ENCODE measurements around the gene OSTM1.
"Not testable (repeated sequence)": the region's sequence is repeated elsewhere in the genome, so short reads cannot be mapped to it uniquely, and the experiment has no call there.

OSTM1 gene

GRCh38 chr6:108013787-108014439, 60.6 kb downstream of the OSTM1 start:
- DNase-seq (ENCODE audit: low read depth): no peak
- TF ChIP-seq CTCF (IDR thresholded peaks at IDR 0.05; ENCODE audit: low read depth, low read length, missing control alignments): no peak
- no peak overlapping the region for H3K4me3 ChIP-seq (ENCODE audit: low read depth, low read length)
- in situ Hi-C loops (cut with HindIII; ENCODE audit: low sequenced_read_pairs): no loop called here

GRCh38 chr6:108009894-108010293, 64.6 kb downstream of the OSTM1 start:
- in situ Hi-C loops (cut with HindIII; ENCODE audit: low sequenced_read_pairs): no loop called here
- TF ChIP-seq CTCF (IDR thresholded peaks at IDR 0.05; ENCODE audit: low read depth, low read length, missing control alignments): no peak
- no peak overlapping the region for H3K4me3 ChIP-seq (ENCODE audit: low read depth, low read length)
- DNase-seq (ENCODE audit: low read depth): no peak

- DNase-seq (ENCODE audit: low read depth); in situ Hi-C loops (cut with HindIII; ENCODE audit: low sequenced_read_pairs); H3K4me3 ChIP-seq (ENCODE audit: low read depth, low read length): not testable (repeated sequence)
These were observed 65.3 kb downstream of the OSTM1 start for GRCh38 chr6:108009258-108009657.

- no peak overlapping the region for H3K4me3 ChIP-seq (ENCODE audit: low read depth, low read length)
- DNase-seq (ENCODE audit: low read depth): no peak
- in situ Hi-C loops (cut with HindIII; ENCODE audit: low sequenced_read_pairs): no loop called here
- TF ChIP-seq CTCF (IDR thresholded peaks at IDR 0.05; ENCODE audit: low read depth, low read length, missing control alignments): no peak
These were observed 66.2 kb downstream of the OSTM1 start for GRCh38 chr6:108008363-108008762.

- in situ Hi-C loops (cut with HindIII; ENCODE audit: low sequenced_read_pairs): no loop called here
- no peak for TF ChIP-seq CTCF (IDR thresholded peaks at IDR 0.05; ENCODE audit: low read depth, low read length, missing control alignments)
- no peak overlapping the region for H3K4me3 ChIP-seq (ENCODE audit: low read depth, low read length)
- DNase-seq (ENCODE audit: low read depth): no peak
These were observed 68.6 kb downstream of the OSTM1 start for GRCh38 chr6:108005961-108006360.

- H3K4me3 ChIP-seq (ENCODE audit: low read depth, low read length): no peak overlapping the region
- DNase-seq (ENCODE audit: low read depth): no peak
- in situ Hi-C loops (cut with HindIII; ENCODE audit: low sequenced_read_pairs): no loop called here
- TF ChIP-seq CTCF (IDR thresholded peaks at IDR 0.05; ENCODE audit: low read depth, low read length, missing control alignments): no peak
These were observed 69.7 kb downstream of the OSTM1 start for GRCh38 chr6:108004861-108005260.

- in situ Hi-C loops (cut with HindIII; ENCODE audit: low sequenced_read_pairs): no loop called here
- no peak overlapping the region for H3K4me3 ChIP-seq (ENCODE audit: low read depth, low read length)
- no peak for DNase-seq (ENCODE audit: low read depth)
- TF ChIP-seq CTCF (IDR thresholded peaks at IDR 0.05; ENCODE audit: low read depth, low read length, missing control alignments): no peak
These were observed 71.9 kb downstream of the OSTM1 start for GRCh38 chr6:108002365-108003221.

Measured in astrocyte of the cerebellum (primary cell).